Measurements from ENCODE around the gene BAIAP3. TPM values are rescaled to one million over a fixed set of nuclear protein-coding genes. Genes with fewer than 3 reads are reported as not detected.

BAIAP3 gene
- total and polyA plus RNA-seq, 2 of the 8 experiments (the other 6 are each of a cell fraction or from before 2014, with no cell fraction given) = 2.9 to 6.8 TPM

GRCh38 chr16:1308977-1309885, 24.2 kb upstream of the BAIAP3 start, which contains the start of gene UBE2I (continued):
- TF ChIP-seq ATF2 (IDR thresholded peaks at IDR 0.05; ENCODE audit: low read length) (peak; percentile 70; the same call in 1 of the 2 replicates), RAD21 (IDR thresholded peaks at IDR 0.05 in 1 of 2, conservative IDR thresholded peaks at IDR 0.05 in 1 of 2; ENCODE audit: low read depth in 2 of 2, low read length in 2 of 2) (no peak), TAF7 (optimal IDR thresholded peaks at IDR 0.05; ENCODE audit: borderline replicate concordance, low read depth, low read length) (no peak), JUND (IDR thresholded peaks at IDR 0.05; ENCODE audit: low read length) (no peak)
